HS-5 (cell line): ENCODE data around the gene ZNF397.
"Not testable (repeated sequence)": the region's sequence is repeated elsewhere in the genome, so short reads cannot be mapped to it uniquely, and the experiment has no call there.

Experiments used
- DNase-seq: peaks from one replicate; pipeline ENCODE4 v3.0.0-alpha.2; 2012; ENCODE audit warnings: low read depth

ZNF397 gene

DNA sequence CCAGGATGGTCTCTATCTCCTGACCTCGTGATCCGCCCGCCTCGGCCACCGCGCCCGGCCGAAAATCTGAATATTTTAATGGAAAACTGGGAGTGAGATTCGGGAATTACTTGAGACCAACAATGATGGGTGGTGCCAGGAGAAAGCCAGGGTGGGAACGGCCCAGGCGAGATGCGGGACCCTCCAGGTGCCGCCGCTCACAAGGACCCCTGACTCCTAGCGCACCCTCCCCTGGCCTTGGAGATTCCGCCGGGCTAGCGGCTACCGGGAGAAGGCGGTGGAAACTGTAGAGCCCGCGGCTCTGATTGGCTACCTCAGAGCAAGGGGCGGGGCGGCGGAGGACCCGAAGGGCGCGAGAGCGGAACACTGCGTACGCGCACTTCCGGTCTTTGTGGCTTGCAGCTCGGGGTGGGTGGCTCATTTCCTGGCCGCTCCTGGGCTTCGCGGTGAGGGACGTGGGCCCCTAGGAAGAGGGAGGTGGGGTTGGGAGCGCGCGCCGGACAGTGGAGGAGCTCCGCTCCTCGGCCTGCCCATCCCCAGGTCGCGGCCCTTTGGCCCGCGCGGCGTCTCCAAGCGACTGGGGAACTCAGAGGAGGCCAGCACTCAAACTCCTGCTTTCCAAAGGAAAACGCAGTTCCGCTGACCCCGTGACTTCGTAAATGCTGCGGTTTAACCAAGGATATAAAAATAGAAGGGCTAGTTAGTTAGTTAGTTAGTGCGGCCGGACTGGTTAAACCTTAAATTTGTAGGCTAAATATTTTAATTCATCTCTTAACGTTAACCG is at the start of gene ZNF397:
Gene ZNF397 (plus strand): TSS at position 371 of the 784 bp plus-strand sequence. CDS start 1,437 bp downstream, outside the sequence.
- peak; percentile 64 for DNase-seq

DNA sequence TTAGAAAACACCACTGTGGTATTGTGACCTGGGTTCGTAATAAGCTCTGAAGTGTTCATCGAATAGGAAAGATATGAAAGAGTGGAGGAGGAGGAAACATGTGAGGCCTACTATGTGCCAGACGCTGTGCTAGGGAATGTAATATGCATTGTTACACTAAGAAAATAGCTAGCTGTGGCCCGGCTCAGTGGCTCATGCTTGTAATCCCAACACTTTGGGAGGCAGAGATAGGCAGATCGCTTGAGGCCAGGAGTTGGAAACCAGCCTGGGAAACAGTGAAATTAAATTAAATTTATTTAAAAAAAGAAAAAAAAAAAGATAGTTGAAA is 49.2 kb upstream of the ZNF397 start:
- DNase-seq: no peak

GRCh38 chr18:35192415-35192814 is 48.4 kb upstream of the ZNF397 start:
- DNase-seq: no peak

DNA sequence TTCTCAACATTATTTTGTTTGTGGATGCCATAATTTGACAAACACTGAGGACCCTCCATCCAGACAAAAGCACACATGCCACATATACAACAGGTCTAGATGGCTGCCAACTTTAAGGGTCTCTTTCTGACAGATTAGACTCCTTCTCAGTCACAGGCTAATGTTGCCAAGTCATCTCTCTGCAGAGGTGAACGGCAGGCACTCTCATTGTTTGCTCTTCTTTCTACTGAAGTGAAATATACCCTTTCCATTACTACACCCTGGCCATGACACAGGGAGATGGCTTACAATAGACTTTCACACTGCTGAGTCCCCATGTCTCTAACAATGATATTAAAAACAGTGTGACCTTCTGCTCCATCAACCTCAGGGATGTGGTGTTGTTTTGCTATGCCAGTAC is 47.5 kb upstream of the ZNF397 start:
- DNase-seq: no peak

GRCh38 chr18:35197296-35197695 is 43.5 kb upstream of the ZNF397 start:
- DNase-seq: no peak

GRCh38 chr18:35201256-35201931 is 39.4 kb upstream of the ZNF397 start:
- no peak for DNase-seq

DNA sequence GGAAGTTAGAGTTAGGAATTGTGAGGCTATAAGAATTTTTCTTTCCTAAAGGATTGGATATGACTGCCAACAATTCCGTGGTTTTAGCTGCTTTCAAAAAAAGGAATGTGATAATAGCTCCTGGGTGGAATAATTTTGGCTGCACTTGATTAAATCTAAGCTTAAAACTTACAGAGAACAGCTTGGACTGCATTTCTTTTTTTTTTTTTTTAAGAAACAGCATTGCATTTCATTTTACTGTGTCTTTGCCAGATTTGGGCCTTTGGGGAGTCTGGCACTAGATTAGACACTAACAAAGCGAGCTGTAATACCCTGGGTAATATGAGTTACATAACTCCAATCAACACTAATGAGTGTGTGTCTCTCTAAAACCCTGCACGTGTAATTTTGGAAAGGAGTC is 37.8 kb upstream of the ZNF397 start:
- no peak for DNase-seq

DNA sequence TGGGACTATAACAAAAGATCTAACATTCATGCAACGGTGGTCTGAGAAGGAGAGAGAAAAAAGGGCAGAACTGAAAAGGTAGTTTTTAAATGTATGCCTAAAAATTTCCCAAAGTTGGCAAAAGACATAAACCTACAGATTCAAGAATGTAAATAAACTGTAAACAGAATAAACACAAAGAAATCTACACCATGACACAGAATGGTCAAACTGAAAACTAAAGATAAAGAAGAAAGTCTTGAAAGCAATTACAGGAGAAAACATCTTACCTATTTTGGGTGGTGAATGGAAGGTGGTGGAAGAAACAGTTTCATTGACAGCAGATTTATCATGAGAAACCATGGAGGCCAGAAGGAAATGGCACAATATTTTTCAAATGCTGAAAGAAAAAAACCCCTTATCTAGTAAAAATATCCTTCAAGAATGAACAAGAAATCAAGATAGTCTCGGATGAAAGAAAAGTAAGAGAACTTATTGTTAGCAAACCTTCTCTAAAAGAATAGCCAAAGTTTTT is 35.6 kb upstream of the ZNF397 start:
- no peak for DNase-seq

DNA sequence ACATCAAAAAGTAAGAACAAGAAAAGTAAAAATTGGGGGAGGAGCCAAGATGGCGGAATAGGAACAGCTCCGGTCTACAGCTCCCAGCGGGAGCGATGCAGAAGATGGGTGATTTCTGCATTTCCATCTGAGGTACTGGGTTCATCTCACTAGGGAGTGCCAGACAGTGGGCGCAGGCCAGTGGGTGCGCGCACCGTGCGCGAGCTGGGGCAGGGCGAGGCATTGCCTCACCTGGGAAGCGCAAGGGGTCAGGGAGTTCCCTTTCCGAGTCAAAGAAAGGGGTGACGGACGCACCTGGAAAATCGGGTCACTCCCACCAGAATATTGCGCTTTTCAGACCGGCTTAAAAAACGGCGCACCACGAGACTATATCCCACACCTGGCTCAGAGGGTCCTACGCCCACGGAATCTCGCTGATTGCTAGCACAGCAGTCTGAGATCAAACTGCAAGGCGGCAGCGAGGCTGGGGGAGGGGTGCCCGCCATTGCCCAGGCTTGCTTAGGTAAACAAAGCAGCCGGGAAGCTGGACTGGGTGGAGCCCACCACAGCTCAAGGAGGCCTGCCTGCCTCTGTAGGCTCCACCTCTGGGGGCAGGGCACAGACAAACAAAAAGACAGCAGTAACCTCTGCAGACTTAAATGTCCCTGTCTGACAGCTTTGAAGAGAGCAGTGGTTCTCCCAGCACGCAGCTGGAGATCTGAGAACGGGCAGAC is 34.9 kb upstream of the ZNF397 start:
- DNase-seq: not testable (repeated sequence)

GRCh38 chr18:35215026-35215425 is 25.8 kb upstream of the ZNF397 start:
- no peak for DNase-seq

GRCh38 chr18:35216611-35217010 is 24.2 kb upstream of the ZNF397 start:
- not testable (repeated sequence) for DNase-seq

- not testable (repeated sequence) for DNase-seq
Observed at GRCh38 chr18:35219331-35219730, 21.5 kb upstream of the ZNF397 start.

DNA sequence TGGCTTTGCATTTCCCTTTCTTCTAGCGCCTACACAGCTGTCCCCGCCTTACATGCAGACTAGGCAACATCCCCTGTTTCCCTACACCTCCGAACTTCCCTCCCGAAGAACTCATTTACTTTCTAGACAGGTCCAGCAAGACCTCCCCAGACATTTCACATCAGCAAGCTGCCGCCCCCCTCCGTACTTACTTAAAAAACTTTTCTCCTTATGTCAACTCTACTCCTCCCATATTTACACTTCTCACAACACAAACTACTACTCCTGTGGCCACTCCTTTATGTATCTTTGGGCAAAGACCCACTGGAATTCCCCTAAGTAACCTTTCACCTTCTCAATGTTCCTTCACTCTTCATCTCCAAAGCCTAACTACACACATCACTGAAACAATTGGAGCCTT is 20.4 kb upstream of the ZNF397 start:
- DNase-seq: no peak

- DNase-seq: no peak
Observed at GRCh38 chr18:35223797-35224196, 17.0 kb upstream of the ZNF397 start.

DNA sequence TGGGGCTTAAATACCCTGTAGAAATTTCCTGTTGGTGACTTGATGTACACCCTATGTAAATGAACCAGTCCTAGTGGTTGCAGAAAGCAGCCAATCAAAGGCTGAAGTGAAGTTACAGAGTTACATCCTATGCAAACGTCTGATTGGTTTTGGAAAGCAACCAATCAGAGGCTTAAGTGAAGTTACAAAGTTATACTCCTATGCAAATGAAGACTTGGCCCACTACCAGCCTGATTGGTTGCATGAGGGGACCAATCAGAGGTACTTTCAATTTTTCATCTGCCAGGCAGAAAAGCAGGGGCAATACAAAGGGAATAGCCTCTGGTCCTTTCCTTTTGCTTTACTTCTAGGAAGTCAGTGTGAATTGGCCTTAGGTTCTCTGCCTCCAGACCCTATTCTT is 13.6 kb upstream of the ZNF397 start:
- DNase-seq: no peak

DNA sequence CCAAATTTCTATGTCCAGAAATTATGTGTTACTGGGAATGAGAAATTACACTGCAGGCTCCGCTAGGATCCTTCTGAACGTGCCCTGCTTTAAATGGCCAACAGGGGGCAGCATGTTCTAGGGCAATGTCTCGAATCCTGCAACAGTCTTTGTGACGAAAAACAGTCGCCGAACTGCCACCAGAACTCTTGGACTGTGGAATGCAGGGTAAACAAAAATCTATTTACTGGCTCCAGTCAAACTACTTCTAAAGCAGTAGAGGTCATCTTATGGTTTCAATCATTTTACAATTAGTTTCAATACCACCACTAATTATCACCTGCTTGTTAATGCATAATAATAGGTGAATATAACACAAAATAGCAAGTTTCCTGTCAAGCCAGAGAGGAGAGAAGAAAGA is 9.8 kb upstream of the ZNF397 start:
- peak; percentile 16 for DNase-seq

- no peak for DNase-seq
Observed at GRCh38 chr18:35236571-35237363, 4.1 kb upstream of the ZNF397 start.

DNA sequence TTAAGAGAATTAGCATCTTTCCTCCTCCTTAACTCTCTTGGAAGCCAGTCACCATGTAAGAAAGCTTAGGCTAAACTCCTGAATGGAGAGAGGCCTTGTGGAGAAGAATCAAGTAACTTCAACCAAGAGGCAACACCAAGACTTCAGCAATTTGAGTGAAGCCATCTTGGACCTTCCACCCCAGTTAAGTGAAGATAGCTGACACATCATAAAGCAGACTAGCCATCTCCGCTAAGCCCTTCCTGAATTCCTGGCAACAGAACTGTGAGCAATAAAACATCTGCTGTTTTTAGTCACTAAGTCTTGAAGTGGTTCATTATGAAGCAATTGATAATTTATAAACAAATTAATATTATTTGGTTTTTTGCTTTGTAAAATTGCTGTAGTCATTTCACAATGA is 1.5 kb upstream of the ZNF397 start:
- no peak for DNase-seq

DNA sequence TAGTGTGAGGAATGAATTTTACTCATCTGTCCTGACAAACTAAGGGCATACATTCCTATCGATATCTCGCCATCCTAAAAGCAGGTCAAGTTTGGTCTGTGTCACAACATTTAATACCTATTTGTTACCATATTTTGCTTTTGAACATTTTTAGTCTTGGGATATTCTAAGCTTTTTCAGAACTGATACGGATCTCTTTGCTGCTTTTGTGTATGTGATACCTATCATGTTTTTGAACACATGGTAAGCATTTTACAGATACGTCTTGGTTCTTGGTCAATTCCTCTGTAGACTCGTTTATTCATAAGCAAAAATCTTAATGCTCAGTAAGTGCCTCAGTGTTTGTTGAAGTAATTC is 592 bp downstream of the ZNF397 start:
- DNase-seq: no peak

- DNase-seq: no peak
Observed at GRCh38 chr18:35242426-35242825, 1.6 kb downstream of the ZNF397 start.

DNA sequence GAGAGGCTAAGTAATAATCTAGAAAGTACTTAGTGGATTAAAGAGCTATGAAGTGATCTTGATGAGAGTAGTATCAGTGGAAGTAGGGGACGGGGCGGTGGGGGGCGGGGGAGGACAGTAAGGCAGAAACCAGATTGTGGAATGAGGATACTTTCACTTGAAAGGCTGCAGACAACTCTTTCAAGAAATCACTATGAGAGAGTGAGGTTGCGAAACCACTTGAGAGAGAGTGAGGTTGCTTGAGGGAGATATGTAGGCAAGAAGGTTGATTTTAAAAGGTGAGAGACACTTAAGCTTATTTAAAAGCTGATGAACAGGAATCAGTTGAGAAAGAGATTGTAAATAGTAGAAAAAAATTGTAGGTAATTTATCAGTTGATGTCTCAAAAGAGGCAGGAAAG is 3.8 kb downstream of the ZNF397 start:
- DNase-seq: no peak

DNA sequence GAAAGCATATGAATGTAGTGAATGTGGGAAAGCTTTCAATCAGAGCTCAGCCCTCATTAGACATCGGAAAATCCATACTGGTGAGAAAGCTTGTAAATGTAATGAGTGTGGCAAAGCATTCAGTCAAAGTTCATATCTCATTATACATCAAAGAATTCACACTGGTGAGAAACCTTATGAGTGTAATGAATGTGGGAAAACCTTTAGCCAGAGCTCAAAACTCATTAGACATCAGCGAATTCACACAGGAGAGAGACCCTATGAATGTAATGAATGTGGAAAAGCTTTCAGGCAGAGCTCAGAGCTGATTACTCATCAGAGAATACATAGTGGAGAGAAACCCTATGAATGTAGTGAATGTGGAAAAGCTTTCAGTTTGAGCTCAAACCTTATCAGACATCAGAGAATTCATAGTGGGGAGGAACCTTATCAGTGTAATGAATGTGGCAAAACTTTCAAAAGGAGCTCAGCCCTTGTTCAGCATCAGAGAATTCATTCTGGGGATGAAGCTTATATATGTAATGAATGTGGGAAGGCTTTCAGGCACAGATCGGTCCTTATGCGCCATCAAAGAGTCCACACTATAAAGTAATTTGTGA is 5.0 kb downstream of the ZNF397 start:
- no peak for DNase-seq
